CD4-positive, alpha-beta T cell treated with Interleukin-6 for 4 hours (primary cell): ENCODE data around the gene PTPRG.

Experiments
- DNase-seq: peaks from one replicate; pipeline ENCODE4 v3.0.0-alpha.2; 2020; ENCODE audit warnings: mixed read lengths

PTPRG gene

DNA sequence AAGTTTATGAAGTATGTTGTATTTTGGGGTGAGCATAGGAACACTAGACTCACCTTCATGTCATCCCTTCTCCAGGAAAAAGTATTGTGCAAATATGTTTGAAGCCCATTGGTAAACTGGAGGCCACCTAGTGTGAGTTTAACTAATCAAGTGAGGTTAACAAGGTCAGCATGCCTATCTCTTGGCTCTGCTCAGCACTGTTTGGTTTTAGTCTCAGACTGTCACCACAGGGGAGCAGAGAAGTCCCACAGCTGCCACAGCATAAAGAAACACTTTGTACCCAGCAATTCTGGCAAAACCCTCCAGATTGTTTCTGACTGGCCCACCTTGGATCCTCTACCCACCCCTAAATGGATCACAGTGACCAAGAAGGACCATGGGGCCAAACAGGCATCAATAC, 659.2 kb downstream of the PTPRG start:
- no peak for DNase-seq

DNA sequence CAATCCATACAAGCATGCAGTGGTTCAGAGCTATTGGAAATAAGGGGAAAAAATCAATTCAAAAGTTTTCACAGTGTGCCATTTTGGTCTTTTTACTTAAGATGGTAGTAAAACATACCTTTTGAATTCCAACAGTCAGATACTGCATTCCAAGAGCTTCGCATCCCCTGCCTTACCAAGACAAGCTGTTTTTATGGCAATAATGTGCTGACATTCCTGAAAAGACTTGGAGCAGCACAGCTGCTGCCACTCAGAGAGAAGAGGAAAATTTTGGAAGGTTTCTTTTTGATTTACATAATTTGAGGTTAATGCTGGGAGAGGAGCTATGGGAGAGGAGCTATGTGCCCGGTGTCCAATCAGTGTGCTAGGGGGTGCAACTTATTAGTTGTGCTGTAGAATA, 663.7 kb downstream of the PTPRG start:
- no peak for DNase-seq

DNA sequence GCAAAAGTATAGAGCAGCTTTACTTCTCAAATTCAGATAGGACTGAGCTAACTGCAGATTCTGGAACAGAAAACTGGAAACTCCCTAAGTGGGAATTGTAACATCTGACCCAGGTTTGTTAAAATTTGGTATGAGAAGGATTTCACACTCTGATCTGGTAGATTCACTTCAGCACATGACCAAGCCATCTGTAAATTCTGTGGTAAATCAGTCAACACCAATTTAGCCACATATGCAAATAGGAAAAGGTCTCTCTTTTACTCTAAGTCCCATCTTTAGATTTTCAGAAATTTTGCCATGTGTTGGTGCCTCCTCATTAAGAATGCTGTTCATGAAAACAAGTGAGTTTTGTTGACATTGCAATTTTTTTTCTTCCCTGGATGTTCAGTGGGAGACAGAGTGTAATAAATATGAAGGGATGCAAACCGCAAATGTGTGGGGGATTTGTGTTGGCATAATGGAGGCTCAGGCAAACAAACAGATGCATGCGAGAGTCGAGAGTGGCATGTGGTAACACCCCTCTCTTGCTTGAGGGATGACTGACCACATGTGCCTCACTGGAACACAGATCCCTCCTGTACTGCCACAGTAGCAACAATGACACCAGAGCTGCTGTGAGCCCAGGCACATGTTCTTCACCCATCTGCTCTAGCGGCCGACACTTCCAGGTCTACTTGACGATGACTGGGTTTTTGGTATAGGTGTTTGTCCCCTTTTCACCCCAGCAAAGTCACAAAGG, 665.4 kb downstream of the PTPRG start:
- no peak for DNase-seq

DNA sequence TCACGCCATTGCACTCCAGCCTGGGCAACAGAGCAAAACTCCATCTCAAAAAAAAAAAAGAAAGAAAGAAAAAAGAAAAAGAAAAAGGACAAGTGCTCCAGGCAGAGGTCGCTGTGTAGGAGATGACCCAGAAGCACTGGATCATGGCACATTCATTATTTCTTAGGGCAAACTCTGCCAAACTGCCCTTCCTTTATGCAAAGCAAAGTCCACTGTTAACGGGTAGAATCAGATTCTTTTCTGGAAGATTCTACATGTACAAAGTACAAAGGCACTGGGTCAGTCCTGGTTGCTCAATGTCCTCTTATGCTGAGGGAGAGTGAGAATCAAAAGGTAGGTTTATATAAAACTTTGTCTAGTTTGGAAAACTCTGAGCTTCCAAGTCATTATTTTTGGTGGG, 667.1 kb downstream of the PTPRG start:
- DNase-seq, result no peak

DNA sequence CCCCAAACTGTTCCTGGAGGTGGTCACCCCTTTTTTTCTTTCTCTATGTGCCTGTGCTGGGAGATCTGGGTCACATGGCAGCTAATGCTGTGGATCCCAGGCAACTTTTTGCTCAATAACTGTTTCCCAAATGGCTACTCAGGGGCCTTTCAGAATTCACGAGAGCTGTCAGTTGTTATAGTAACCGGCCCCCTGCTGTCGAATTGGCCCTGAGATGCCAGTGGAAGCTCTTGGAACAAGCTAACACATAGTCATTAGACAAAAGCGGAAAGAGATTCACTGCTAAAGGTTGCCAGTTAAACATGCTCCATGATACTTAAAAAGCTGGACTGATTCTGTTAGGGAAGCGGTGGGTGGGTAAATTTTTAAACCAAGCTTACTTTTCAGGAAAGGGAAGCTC, 667.8 kb downstream of the PTPRG start:
- DNase-seq, result no peak

DNA sequence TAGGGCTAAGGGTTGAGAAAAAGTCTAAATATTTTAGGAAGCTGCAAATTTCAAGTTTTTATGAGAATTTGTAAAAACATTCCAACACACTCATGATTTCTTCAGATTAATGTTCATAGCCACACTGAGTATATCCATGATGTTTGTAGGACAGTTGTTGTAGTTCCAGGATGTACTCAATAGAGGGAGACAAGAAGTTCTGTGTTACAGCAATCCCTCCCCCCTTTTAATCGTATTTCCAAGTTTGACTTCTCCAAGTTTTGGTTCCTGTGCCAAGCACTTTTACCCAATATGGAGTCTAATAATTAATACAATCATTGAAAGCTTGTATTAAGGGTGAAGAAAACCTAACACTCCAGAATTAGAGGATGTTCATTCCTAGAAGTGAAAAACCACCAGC, 668.5 kb downstream of the PTPRG start:
- no peak for DNase-seq

DNA sequence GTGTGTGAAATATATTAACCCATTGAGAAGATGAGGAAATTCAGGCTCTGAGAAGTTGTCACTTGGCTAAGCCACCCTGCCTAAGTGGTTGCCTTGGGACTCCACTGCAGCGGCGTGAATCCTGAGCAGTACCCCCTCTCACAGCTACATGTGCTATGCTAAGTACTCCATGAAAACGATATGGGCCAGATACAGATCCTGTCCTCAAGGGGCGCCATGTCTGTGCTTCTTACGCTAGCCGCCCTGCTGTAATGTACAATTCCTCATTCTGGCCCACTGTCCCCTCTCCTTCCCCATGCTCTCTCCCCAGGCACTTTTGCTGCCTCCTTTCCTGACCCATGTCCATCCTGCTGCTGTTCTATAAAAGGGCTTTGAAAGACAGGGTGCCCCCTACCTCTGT, 671.7 kb downstream of the PTPRG start:
- DNase-seq, result no peak

DNA sequence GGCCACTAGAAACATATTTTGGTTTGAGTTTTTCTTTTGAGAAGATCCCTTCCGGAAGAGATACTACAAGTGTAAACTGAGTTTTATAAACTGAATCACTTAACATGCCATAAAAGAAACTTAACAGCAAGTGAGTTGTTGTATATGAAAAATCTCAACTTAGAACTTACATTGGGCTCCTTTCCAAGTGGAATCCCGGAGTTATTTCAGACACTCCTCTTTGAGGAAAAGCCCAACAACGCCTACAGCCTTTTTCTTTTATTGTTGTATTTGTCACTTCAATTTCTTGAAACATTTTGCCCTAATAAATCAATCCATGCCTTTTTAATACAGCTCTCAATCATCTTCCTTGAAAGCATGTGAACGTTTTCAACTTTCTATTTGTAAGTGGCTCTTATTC, 674.6 kb downstream of the PTPRG start:
- DNase-seq, result no peak

DNA sequence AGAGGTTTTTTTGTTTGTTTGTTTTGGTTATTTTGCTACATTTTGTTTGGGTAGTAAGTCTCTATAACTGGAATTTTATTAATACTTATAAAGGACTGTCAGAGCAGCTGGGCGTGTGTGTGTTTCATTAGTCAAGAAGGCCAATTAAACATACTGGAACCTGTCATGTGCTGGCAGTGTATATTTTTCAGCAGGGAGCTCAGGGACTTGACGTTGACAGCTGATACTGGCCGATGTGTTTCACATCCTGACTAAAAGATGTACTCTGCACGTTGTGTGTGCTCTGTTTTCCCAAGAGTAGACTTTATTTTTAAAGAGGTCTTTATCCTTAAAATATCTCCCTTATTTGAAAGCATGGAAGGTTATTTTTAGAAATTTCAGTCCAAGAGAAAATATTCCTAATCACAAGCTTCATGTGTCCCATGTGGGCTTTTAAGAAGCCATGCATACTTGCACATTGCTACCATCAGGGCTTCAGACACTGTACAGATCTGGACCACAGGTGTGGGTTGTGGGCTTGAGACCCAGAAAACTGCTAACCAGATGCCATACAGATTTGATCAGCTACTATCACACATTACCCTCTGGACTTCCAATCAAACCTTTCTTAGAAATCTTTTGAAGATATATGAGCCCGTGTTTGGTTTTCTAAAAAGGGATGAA, 676.0 kb downstream of the PTPRG start:
- DNase-seq, result no peak

DNA sequence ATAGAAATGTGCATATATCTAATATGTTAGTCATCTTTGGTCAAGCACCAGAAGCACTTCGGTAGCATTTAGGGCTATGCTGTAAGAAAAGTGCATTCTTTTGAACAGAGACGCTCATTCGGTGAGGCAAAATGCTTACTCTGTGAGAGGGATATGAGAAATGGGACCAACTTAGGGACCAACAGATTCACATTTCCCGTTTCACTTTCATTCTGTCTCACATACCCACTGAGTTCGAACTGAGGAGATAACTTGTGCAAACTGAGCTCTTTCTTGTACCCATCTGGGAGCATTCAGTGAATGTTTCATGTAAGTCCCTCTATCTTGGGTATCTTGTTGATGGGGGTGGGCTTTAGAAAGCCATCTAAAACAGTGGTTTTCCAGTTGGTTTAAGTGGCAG, 676.6 kb downstream of the PTPRG start:
- DNase-seq, result no peak

DNA sequence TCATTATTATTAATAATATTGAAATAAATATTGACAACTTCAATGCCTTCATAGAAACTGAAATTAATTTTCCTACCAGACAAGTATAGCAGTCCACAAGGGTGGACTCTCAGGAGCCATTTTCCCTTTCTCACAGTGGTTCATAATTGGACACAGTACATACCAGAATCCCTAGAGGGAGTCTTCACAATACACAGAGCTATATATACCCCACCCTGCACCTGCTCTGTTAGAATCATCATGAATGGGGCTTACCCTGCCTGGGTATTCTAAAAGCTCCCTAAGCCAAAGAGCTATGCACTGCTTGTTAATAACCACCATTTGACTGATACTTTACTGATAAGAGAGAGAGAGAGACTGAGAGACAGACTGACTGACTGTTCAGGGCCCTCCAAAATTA, 677.1 kb downstream of the PTPRG start:
- no peak for DNase-seq

DNA sequence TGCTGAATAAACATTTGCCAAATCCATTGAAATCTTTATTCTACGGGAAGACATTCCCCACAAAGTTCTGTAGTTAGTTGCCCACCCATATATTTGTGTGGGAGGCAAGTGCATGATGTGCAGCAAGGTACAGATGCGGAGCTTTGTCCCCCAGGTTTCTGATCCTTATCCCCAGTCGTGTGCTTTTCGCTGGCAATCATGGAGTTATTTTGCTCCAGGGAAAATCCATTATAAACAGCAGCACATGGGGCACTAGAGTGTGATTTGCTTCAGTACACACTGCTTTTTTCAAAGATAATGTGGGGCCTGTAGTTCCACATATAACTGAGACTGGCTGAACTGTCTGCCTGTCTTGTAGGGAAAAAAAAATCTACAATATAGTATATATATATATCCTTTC, 679.9 kb downstream of the PTPRG start:
- DNase-seq, result no peak

DNA sequence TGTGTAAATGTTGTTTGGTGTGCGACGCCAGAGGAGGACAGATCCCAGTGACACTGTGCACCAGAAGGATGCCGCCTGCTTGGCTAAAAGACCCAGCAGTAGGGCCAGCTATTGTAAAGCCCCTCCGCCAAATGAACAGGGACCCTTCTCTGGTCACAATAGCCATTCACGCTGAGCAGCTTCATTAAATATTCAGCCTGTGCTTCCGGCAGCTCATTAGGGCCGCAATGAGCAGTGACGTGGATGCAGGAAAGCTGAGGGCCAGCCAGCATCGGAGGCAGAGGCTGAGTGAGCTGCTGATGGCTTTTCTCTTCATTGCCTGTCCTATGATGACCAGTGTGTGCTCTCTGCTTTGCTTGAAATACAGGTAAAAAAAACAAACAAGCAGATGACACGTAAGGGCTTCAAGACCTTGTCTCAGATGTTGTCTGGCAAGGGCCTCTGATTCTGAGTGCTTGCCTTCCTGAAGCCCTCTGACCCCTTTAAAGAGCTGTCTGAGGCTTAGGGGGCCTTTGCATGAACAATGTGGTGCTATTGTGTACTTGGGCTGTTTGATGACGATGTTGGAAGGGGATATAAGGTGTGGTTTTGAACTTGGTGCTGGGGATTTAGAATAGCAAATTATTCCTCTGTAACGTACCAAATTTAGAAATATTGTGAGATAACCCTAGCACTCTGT, 681.6 kb downstream of the PTPRG start:
- no peak for DNase-seq

DNA sequence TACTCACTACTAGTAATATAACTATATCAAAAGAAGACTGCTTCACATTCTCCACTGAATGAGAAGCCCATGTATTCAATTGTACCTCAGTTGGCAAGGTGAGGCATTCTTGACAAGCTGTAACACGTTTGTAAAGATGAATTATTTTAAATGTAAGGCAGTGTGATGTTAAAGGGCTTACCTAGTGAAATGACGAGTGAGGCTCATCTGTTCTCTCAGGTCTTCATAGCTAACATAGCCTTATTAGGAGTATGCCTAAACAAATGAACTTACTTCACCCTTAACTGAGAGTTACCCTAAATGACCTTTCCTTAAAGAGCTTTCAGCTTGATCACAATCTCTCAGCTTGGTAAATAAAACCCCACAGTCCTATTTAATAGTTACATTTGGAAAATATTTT, 684.7 kb downstream of the PTPRG start:
- no peak for DNase-seq

DNA sequence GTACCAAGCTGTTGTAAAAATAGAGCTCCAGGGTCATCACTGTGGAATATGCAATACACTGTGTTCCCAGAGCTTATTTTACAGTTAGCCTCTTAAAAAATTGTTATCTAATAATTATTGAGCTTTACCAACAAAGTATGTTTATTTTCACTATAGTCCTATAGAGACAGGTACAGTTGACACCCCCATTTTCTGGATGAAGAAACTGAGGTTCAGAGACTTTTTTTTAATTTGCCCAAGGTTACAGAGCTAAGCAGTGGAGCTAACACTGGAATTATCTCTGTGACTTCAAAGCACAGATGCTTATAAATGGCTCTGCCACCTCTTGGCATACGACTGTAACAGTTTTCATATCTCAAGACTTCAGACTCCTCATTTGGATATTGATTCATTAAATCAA, 685.6 kb downstream of the PTPRG start:
- DNase-seq, result no peak

DNA sequence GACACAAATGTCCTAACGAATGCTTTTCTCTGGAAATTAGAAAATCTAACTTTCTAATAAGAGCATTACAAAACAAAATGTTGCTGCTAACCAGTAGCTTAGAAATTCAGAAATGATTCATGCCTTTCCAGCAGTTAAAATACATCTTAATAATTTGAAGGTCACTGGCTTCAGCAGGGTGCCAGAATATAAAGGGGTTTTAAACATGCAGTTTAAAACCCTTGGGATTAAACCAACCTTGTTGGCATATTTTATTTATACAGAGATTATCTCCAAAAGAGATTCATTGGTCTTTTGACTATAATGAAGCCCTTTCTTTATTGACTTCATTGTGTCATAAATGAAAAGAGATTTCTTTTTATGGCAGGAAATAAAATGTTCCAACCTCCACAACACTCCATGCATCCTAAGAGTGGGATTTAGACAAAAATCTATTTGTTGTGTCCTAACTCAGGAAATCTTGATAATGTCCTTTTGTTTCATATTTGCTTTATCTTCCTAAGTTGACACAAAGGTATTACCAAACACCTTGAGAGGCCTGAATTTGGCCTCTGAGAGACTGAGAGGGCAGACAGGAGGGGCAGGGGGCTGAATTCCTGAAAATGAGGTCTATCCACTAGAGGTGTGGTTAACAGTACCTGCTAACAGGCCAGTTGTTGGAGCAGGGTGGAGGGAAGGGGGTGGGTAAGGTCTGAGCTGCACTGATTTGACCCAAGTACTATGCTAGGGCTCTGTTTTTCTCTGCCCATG, 687.5 kb downstream of the PTPRG start:
- DNase-seq, result no peak

DNA sequence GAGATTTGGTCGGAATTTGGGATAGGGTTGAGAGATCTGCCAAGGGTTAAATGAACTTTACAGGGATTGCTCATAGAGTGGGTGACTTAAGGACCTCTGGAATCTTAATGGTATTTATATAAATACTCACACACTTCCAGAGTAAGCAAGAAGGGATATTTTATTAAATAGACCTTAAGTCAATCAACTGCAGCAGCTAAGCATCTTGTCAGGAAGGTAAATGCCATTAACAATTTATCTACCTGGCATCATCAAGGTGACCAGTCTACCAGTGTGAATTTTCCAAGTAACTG, 688.1 kb downstream of the PTPRG start:
- DNase-seq, result no peak

DNA sequence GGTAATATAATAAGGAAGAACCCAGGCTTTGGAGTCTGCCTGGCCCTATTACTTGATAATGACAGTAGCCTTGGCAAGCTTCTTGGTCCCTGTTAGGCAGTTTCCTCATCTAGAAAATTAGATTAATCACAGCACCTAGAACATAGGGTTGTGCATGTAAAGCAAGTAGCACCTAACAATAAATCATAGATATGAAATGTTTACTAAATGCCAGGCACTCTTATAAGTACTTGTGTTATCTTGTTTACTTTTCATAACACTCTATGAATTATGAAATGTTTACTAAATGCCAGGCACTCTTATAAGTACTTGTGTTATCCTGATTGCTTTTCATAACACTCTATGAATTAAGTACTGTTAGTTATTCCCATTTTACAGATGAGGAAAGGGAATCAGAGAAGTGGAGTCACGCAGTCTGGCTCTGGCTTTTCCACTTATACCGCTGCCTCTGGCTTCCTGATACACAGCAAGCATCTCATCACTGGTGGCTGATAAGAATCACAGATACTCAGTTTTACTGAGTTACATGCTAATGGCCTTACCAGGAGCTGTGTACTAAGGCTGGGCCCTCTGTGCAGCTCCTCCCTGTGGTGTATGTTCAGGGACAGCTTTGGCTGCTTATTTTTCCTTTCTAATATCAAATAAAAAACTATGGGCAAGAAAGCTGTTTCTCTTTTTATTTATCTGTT, 688.6 kb downstream of the PTPRG start:
- no peak for DNase-seq

DNA sequence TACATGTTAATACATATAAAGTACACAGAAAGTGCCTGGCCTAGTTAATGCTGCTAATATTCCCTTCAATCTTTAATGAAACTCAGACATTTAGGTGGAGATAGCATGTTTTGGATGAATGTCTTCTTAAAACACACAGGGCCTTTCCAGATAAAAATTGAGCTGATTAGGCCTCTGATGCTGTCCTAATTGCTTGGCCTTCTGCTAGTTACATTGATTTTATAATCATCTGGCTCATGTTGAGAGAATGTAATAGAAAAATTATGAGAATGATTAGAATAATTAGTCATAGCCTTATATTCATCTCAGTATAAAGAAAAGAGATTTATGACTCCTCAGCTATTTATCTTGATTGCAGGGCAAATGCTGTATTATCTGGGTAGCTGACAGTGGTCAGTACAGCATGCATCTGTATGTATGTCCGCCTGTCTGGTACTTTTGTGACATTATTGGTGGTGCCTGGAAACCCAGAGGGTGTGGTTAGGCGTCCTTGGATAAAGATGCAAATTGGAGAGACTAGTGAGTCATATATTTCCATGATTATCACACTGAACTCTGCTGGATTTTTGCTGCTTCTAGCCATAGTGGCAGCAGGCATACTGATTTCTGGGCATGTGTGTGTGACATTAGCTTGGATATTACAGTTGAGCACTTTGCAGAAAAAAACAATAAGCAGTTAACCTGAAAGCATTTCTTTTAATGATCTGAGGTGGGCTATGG, 691.2 kb downstream of the PTPRG start:
- DNase-seq, result no peak

DNA sequence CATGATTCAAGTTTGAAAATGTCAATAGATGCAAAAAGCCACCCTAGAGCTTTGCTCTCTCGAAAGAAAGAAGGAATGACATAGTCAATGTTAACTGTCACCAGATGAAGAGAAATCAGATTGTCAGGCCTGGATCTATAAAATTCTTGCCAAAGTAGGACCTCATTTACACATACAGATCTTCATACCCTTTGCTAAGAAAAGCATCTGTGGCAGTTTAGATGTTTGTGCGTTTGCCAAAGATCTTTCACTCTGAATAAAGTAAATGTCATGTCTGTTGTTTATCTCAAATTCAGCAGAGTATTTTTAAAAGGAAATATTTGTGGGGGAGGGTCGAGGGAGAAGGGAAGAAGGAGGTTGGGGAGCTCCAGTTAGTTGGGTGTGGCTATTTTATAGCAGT, 692.6 kb downstream of the PTPRG start:
- no peak for DNase-seq

DNA sequence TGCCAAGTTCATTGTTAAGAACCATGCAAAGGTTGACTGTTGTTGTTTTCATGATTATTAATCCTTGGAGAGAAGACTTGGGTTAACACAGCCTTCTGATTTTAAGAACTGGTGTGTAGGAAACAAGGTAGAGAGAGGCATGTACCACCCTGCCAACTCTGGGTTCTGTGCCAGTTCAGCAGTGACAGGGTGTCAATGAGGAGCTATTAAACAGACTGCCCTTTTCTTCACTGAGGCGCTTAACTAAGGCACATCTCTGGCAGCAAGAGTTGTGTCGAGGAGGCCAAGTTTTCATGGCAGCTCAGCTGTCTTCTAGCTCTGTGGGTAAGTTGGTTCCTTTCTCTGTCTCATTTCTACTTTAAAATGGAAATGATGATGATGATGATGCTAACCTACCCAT, 694.4 kb downstream of the PTPRG start:
- DNase-seq, result no peak

DNA sequence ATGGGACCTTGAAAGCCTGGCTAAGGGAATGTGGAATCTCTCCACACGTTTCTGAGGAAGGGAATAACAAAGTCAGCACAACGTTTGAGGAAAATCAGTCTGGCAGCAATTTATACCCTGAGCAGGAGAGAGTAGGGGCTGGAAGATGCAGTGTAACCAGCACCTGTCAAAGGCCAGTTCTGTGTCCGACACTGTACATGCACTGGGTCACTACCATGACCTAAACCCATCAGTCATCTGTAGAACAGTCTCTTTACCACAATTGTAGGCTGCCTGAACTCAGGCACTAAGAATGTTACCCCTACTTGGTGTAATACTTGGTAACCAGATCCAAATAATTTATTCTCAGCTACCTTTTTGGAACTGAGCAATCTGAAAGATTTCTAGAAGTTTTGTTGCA, 698.6 kb downstream of the PTPRG start:
- no peak for DNase-seq

DNA sequence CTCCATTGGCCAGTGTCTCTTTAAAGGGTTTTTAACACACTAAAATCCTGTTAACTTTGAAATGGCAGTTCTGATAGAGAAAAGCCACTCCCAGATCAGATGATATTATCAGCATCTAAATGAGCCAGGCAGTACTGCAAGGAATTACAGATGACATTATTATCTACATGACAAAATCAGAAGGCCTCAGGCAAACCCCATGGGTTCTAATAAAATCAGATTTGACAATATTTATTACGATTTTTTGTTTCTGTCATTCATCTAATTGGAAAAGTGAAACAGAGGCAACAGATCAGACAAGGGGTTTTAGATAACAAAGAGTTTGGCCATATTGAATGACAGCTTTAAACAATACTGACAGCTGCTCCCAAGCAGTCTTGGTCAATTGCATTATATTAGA, 699.3 kb downstream of the PTPRG start:
- DNase-seq, result no peak
